HL-60 (cell line): ENCODE measurements around the gene FMNL2.

Source experiments
- DNase-seq, 2 experiments: peaks; one replicate each; pipeline ENCODE4 v3.0.0-alpha.2; 2010 to 2020; ENCODE audit warnings: low read depth in 1 of 2, low spot score in 1 of 2
- H3K27ac ChIP-seq: fragments of 250-450 bp; sonication (Bioruptor Pico); replicated peaks from 2 replicates; pipeline ENCODE4 v1.5.1; 2020; ENCODE audit warnings: mild to moderate bottlenecking, moderate library complexity
- H3K27me3 ChIP-seq: fragments of 250-450 bp; sonication (Bioruptor Pico); 2 replicates; pipeline ENCODE4 v1.5.1; 2021; ENCODE audit warnings: mild to moderate bottlenecking, moderate library complexity; ENCODE audit not compliant: insufficient read depth, poor library complexity, severe bottlenecking
- H3K4me3 ChIP-seq: replicated peaks from 2 replicates; pipeline ENCODE4 v1.5.1; 2011; ENCODE audit warnings: mild to moderate bottlenecking, control low read depth, low read length; ENCODE audit not compliant: insufficient read depth
- GABPA ChIP-seq: IDR thresholded peaks from 2 replicates; pipeline ENCODE4 v1.6.1; 2012; ENCODE audit warnings: low read depth
- POLR2AphosphoS5 ChIP-seq: IDR thresholded peaks from 2 replicates; pipeline ENCODE4 v1.6.1; 2012; ENCODE audit warnings: low read depth
- SPI1 ChIP-seq: IDR thresholded peaks from 2 replicates; pipeline ENCODE4 v1.6.1; 2012; ENCODE audit warnings: low read depth, mild to moderate bottlenecking, borderline replicate concordance
- TF ChIP-seq, protein P1 (sequence below): IDR thresholded peaks from 2 replicates; pipeline ENCODE4 v1.6.1; 2012; ENCODE audit warnings: low read depth; ENCODE audit not compliant: insufficient replicate concordance
- TF ChIP-seq, protein P2 (sequence below): IDR thresholded peaks from one replicate; pipeline ENCODE4 v1.5.1; 2011; ENCODE audit warnings: low read length, control low read depth, inconsistent platforms; ENCODE audit not compliant: insufficient read depth

Gene FMNL2

DNA sequence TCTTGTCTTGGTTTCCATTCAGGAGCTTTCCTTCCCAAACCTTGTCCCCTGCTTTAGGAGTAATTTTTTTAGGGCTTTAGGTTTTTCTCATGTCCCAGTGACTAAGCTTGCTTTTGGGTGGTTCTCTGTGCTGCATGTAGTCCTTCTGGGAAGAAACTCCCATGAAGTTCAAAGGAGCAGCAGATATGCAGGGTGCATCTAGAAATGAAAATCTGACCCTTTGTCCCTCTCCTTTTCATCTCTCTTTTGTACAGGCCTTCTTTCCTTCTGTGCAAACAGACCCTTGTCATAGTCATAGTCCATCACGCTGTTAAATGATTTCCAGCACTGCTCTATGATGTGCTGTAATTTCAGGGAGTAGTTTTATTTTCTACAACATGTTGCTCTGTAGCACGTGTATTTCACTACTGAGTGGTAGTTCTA is 20.4 kb downstream of the FMNL2 start:
- Histone ChIP-seq H3K4me3 (no peak overlapping the region), H3K27ac (no peak overlapping the region), H3K27me3 (no peaks in the 10 kb centered on the region)
- DNase-seq: no peak
- TF ChIP-seq, protein P1, sequence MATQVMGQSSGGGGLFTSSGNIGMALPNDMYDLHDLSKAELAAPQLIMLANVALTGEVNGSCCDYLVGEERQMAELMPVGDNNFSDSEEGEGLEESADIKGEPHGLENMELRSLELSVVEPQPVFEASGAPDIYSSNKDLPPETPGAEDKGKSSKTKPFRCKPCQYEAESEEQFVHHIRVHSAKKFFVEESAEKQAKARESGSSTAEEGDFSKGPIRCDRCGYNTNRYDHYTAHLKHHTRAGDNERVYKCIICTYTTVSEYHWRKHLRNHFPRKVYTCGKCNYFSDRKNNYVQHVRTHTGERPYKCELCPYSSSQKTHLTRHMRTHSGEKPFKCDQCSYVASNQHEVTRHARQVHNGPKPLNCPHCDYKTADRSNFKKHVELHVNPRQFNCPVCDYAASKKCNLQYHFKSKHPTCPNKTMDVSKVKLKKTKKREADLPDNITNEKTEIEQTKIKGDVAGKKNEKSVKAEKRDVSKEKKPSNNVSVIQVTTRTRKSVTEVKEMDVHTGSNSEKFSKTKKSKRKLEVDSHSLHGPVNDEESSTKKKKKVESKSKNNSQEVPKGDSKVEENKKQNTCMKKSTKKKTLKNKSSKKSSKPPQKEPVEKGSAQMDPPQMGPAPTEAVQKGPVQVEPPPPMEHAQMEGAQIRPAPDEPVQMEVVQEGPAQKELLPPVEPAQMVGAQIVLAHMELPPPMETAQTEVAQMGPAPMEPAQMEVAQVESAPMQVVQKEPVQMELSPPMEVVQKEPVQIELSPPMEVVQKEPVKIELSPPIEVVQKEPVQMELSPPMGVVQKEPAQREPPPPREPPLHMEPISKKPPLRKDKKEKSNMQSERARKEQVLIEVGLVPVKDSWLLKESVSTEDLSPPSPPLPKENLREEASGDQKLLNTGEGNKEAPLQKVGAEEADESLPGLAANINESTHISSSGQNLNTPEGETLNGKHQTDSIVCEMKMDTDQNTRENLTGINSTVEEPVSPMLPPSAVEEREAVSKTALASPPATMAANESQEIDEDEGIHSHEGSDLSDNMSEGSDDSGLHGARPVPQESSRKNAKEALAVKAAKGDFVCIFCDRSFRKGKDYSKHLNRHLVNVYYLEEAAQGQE: no peak
- TF ChIP-seq GABPA: no peak

DNA sequence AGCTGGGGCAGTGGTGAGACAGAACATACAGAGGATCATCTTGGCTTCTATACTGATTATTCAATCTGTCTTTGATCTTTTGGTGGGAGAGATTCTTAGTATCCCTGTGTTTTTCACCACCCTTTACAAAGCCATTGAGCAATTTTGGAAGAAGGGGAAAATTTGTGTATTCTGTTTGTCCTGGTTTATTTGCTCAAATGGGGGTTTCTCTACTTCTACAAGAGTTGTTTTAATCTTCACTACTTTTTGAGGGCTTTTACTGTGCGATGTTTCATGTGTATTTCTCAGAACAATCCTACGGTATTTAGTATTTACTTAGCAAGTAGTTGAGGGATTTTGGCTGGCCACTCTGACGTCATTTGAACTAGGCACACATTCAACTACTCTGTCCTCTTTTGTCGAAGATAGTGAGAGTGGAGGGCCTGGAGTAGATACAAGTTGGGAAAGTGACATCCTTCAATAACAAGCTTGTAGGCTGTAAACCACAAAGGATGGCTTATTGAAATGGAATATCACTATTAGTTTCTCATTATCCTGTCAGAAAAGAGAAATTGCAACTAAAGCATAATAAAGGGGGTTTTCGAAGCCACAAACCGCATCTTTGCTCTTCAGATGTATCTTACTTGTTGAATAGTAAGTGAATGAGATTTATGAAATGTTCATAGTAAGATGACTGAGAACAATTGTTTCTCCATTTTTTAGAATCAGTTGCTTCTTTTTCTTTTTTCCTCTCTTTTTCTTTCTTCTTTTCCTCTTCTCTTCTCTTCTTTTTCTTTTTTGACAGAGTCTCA is 24.8 kb downstream of the FMNL2 start:
- TF ChIP-seq POLR2AphosphoS5 (no peak), GABPA (no peak)
- TF ChIP-seq, protein P1: no peak
- no peak overlapping the region for H3K4me3 ChIP-seq
- DNase-seq: no peak
- H3K27me3 ChIP-seq: no peaks in the 10 kb centered on the region
- no peak overlapping the region for H3K27ac ChIP-seq

DNA sequence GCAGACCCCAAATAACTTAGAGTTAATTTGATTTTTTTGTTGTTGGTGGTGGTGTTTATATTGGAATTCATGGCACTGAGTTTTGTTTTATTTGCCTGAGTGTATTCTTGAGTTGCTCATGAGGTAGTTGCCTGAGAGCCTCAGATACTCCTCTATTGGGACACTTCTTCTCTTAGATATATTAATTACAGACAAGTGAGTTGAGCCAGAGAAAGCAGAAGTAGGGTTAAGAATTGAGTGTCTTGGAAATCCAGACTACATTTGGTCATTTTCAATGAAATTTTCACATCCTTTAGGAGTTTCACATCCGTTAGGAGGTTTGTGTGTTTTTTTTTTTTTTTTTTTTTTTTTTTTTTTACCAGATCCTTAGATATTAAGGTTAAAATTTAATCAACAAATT is 29.0 kb downstream of the FMNL2 start:
- DNase-seq: no peak
- no peak overlapping the region for H3K27ac ChIP-seq
- TF ChIP-seq, protein P1: no peak
- TF ChIP-seq POLR2AphosphoS5 (no peak), GABPA (no peak), SPI1 (no peak)
- TF ChIP-seq, protein P2, sequence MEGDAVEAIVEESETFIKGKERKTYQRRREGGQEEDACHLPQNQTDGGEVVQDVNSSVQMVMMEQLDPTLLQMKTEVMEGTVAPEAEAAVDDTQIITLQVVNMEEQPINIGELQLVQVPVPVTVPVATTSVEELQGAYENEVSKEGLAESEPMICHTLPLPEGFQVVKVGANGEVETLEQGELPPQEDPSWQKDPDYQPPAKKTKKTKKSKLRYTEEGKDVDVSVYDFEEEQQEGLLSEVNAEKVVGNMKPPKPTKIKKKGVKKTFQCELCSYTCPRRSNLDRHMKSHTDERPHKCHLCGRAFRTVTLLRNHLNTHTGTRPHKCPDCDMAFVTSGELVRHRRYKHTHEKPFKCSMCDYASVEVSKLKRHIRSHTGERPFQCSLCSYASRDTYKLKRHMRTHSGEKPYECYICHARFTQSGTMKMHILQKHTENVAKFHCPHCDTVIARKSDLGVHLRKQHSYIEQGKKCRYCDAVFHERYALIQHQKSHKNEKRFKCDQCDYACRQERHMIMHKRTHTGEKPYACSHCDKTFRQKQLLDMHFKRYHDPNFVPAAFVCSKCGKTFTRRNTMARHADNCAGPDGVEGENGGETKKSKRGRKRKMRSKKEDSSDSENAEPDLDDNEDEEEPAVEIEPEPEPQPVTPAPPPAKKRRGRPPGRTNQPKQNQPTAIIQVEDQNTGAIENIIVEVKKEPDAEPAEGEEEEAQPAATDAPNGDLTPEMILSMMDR: no peak
- H3K27me3 ChIP-seq: no peaks in the 10 kb centered on the region
- no peak overlapping the region for H3K4me3 ChIP-seq

DNA sequence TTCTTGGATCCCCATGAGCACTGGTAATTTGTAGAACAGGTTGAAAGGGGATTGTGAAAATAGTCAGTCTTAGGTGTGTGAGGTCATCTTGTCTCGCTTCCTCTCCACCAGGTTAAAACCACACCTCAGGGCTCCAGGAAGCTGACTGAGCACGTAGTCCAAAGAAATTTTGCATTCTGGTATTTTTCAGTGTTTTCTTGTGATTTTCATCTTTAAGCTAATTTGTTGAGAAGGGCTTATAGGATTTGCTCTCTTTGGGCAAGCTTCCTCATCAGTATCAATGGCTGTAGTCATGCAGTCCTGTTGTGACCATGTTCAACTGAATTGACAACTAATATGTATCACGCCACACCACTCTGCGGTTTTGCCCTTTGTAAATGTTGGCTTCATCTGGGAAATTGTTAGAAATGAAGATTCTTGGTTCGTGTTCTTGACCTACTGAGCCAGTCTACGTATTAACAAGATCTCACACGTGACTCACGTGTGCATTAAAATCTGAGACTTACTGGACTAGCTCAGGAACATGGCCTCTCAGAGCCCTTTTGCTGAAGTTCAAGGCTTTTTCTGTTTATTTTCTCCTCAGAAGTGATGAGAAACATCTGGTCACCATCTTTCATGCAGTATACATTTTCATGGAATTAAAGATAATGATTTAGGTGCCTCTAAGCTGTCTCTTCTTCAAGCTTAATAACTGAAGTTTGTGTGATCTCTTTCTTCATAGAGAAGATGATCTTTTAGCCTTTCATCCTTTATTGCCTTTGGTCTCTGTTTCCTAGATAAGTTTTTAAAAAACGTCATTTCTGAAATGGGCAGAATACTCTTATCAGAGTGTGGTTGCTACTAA is 32.8 kb downstream of the FMNL2 start:
- TF ChIP-seq GABPA (no peak), SPI1 (no peak), POLR2AphosphoS5 (no peak)
- TF ChIP-seq, protein P1: no peak
- TF ChIP-seq, protein P2: no peak
- DNase-seq: no peak
- Histone ChIP-seq H3K27me3 (no peaks in the 10 kb centered on the region), H3K27ac (no peak overlapping the region), H3K4me3 (no peak overlapping the region)
